ENCODE measurements around the gene SLC45A2. TPM values are rescaled to one million over a fixed set of nuclear protein-coding genes. Genes with fewer than 3 reads are reported as not detected.

SLC45A2 gene
- polyA plus RNA-seq, 1 donor from 2014 or later: 1.2 TPM

- no peak overlapping the region for H3K9ac ChIP-seq (ENCODE audit: low read length)
- no peak overlapping the region for H2AFZ ChIP-seq (ENCODE audit: low read depth, low read length)
- no peaks in the 10 kb centered on the region for H3K36me3 ChIP-seq (ENCODE audit: insufficient read depth, low read length)
- no peaks in the 10 kb centered on the region for H3K9me2 ChIP-seq (ENCODE audit: insufficient read depth, low read length)
- H3K4me2 ChIP-seq (ENCODE audit: low read length): no peak overlapping the region
- no peaks in the 10 kb centered on the region for H4K20me1 ChIP-seq (ENCODE audit: insufficient read depth)
- no peaks in the 10 kb centered on the region for H3K79me2 ChIP-seq (replicated peaks; ENCODE audit: insufficient read depth, low read length)
- no peak overlapping the region for H3K4me3 ChIP-seq (ENCODE audit: low read length)
- H3F3A ChIP-seq (ENCODE audit: insufficient read depth, low read length, poor library complexity, severe bottlenecking): no peaks in the 10 kb centered on the region
- no peaks in the 10 kb centered on the region for H3K9me3 ChIP-seq (ENCODE audit: low read length)
- no peaks in the 10 kb centered on the region for H3K27me3 ChIP-seq (ENCODE audit: insufficient read depth, low read depth, low read length)
- H3K27ac ChIP-seq (ENCODE audit: low read length): no peak overlapping the region
- TF ChIP-seq POLR2AphosphoS5 (IDR thresholded peaks at IDR 0.05) (no peak), SMC3 (conservative IDR thresholded peaks at IDR 0.05; ENCODE audit: poor library complexity) (no peak), TAF1 (IDR thresholded peaks at IDR 0.05; ENCODE audit: low read depth) (no peak), RAD21 (conservative IDR thresholded peaks at IDR 0.05) (no peak), EZH2 (IDR thresholded peaks at IDR 0.05; ENCODE audit: borderline replicate concordance, insufficient read depth, low read length, poor library complexity, severe bottlenecking) (no peak), EP300 (conservative IDR thresholded peaks at IDR 0.05; ENCODE audit: poor library complexity, severe bottlenecking) (no peak), MXI1 (conservative IDR thresholded peaks at IDR 0.05; ENCODE audit: poor library complexity, severe bottlenecking) (no peak)
- TF ChIP-seq, protein P1, sequence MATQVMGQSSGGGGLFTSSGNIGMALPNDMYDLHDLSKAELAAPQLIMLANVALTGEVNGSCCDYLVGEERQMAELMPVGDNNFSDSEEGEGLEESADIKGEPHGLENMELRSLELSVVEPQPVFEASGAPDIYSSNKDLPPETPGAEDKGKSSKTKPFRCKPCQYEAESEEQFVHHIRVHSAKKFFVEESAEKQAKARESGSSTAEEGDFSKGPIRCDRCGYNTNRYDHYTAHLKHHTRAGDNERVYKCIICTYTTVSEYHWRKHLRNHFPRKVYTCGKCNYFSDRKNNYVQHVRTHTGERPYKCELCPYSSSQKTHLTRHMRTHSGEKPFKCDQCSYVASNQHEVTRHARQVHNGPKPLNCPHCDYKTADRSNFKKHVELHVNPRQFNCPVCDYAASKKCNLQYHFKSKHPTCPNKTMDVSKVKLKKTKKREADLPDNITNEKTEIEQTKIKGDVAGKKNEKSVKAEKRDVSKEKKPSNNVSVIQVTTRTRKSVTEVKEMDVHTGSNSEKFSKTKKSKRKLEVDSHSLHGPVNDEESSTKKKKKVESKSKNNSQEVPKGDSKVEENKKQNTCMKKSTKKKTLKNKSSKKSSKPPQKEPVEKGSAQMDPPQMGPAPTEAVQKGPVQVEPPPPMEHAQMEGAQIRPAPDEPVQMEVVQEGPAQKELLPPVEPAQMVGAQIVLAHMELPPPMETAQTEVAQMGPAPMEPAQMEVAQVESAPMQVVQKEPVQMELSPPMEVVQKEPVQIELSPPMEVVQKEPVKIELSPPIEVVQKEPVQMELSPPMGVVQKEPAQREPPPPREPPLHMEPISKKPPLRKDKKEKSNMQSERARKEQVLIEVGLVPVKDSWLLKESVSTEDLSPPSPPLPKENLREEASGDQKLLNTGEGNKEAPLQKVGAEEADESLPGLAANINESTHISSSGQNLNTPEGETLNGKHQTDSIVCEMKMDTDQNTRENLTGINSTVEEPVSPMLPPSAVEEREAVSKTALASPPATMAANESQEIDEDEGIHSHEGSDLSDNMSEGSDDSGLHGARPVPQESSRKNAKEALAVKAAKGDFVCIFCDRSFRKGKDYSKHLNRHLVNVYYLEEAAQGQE (IDR thresholded peaks at IDR 0.05; ENCODE audit: borderline replicate concordance): no peak
- TF ChIP-seq, protein P2, sequence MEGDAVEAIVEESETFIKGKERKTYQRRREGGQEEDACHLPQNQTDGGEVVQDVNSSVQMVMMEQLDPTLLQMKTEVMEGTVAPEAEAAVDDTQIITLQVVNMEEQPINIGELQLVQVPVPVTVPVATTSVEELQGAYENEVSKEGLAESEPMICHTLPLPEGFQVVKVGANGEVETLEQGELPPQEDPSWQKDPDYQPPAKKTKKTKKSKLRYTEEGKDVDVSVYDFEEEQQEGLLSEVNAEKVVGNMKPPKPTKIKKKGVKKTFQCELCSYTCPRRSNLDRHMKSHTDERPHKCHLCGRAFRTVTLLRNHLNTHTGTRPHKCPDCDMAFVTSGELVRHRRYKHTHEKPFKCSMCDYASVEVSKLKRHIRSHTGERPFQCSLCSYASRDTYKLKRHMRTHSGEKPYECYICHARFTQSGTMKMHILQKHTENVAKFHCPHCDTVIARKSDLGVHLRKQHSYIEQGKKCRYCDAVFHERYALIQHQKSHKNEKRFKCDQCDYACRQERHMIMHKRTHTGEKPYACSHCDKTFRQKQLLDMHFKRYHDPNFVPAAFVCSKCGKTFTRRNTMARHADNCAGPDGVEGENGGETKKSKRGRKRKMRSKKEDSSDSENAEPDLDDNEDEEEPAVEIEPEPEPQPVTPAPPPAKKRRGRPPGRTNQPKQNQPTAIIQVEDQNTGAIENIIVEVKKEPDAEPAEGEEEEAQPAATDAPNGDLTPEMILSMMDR (IDR thresholded peaks at IDR 0.05; ENCODE audit: poor library complexity, severe bottlenecking): no peak
These were observed 39.9 kb downstream of the SLC45A2 start for GRCh38 chr5:33944543-33945132.

DNA sequence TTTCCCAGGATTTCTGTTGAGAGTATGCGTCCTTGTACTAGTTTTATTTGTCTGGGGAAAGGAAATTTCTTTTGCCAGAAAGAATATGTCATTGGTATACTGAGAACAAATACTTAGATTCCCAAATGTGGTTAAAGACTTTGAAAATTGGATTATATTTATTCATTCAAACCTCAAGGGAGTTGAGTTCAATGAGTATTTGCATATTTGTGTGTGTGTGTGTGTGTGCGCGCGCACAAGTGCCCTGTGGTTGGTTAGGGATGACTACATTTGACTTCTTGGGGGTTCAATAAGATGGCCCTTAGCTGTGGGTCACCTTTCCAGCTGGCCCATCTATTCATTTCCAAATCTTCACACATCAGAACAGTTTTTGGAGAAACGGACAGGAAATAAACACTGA, 43.4 kb downstream of the SLC45A2 start:
- H3K9me3 ChIP-seq (ENCODE audit: low read length): no peaks in the 10 kb centered on the region
- no peak overlapping the region for H3K4me3 ChIP-seq (ENCODE audit: low read length)
- H3K4me2 ChIP-seq (ENCODE audit: low read length): no peak overlapping the region
- peaks cover 11% of the 10 kb centered on the region for H3K27me3 ChIP-seq (ENCODE audit: insufficient read depth, low read depth, low read length)
- no peak overlapping the region for H3K9ac ChIP-seq (ENCODE audit: low read length)
- no peaks in the 10 kb centered on the region for H3K36me3 ChIP-seq (ENCODE audit: insufficient read depth, low read length)
- TF ChIP-seq EP300 (conservative IDR thresholded peaks at IDR 0.05; ENCODE audit: poor library complexity, severe bottlenecking) (no peak), EZH2 (IDR thresholded peaks at IDR 0.05; ENCODE audit: borderline replicate concordance, insufficient read depth, low read length, poor library complexity, severe bottlenecking) (no peak), SMC3 (conservative IDR thresholded peaks at IDR 0.05; ENCODE audit: poor library complexity) (no peak), RAD21 (conservative IDR thresholded peaks at IDR 0.05) (no peak), POLR2AphosphoS5 (IDR thresholded peaks at IDR 0.05) (no peak), MXI1 (conservative IDR thresholded peaks at IDR 0.05; ENCODE audit: poor library complexity, severe bottlenecking) (no peak), TAF1 (IDR thresholded peaks at IDR 0.05; ENCODE audit: low read depth) (no peak)
- TF ChIP-seq, protein P2 (IDR thresholded peaks at IDR 0.05; ENCODE audit: poor library complexity, severe bottlenecking): no peak
- TF ChIP-seq, protein P1 (IDR thresholded peaks at IDR 0.05; ENCODE audit: borderline replicate concordance): no peak
- no peaks in the 10 kb centered on the region for H3F3A ChIP-seq (ENCODE audit: insufficient read depth, low read length, poor library complexity, severe bottlenecking)
- H2AFZ ChIP-seq (ENCODE audit: low read depth, low read length): no peak overlapping the region
- H3K27ac ChIP-seq (ENCODE audit: low read length): no peak overlapping the region
- H3K79me2 ChIP-seq (replicated peaks; ENCODE audit: insufficient read depth, low read length): no peaks in the 10 kb centered on the region
- H3K9me2 ChIP-seq (ENCODE audit: insufficient read depth, low read length): no peaks in the 10 kb centered on the region
- no peaks in the 10 kb centered on the region for H4K20me1 ChIP-seq (ENCODE audit: insufficient read depth)

All from neural cell (in vitro differentiated cells).